ENCODE measurements around the gene ACO1. TPM values are rescaled to one million over a fixed set of nuclear protein-coding genes. Genes with fewer than 3 reads are reported as not detected.

The ACO1 gene
- total and polyA plus RNA-seq, 9 of the 15 experiments (the other 6 are each of a cell fraction or from before 2014, with no cell fraction given), result 0.96 to 29.7 (median 16.9) TPM

- Histone ChIP-seq H3K4me2 (ENCODE audit: insufficient read depth, low read length) (no peak overlapping the region), H3K4me1 (replicated peaks in 1 of 2; ENCODE audit: control insufficient read depth in 2 of 2, insufficient read depth in 2 of 2, low read length in 2 of 2) (no peaks in the 10 kb centered on the region; a peak in 1 of 5 replicates), H2AFZ (ENCODE audit: low read depth, low read length) (no peak overlapping the region), H3K27ac (ENCODE audit: extremely low read depth, low read depth, low read length) (no peak overlapping the region), H3K9me3 (replicated peaks; ENCODE audit: control insufficient read depth, insufficient read depth, low read depth, low read length) (no peaks in the 10 kb centered on the region), H3K36me3 (ENCODE audit: control insufficient read depth, insufficient read depth, low read length) (no peaks in the 10 kb centered on the region), H4K20me1 (replicated peaks; ENCODE audit: control insufficient read depth, insufficient read depth, low read length) (no peaks in the 10 kb centered on the region), H3K9me1 (ENCODE audit: control insufficient read depth, insufficient read depth, low read length) (no peaks in the 10 kb centered on the region), H3K4me3 (no peak overlapping the region), H3K79me2 (ENCODE audit: control insufficient read depth, insufficient read depth, low read length) (no peaks in the 10 kb centered on the region), H3K9ac (ENCODE audit: insufficient read depth in 1 of 2, low read depth in 2 of 2, low read length in 2 of 2) (no peak overlapping the region), H3K27me3 (ENCODE audit: control insufficient read depth in 2 of 2, insufficient read depth in 2 of 2, low read length in 2 of 2) (no peaks in the 10 kb centered on the region)
- CTCF ChIA-PET (ENCODE audit: low intra/inter-chr PET ratio), result no interaction called here
- DNase-seq (ENCODE audit: extremely low read depth in 1 of 4, low spot score in 3 of 4) (no peak), ATAC-seq (no peak), FAIRE-seq (no peak)
- no peak for TF ChIP-seq RUNX1 (IDR thresholded peaks at IDR 0.05; ENCODE audit: low read depth)
- no peak for TF ChIP-seq CREM (IDR thresholded peaks at IDR 0.05; ENCODE audit: low read depth)
- TF ChIP-seq GATAD2B (IDR thresholded peaks at IDR 0.05; ENCODE audit: borderline replicate concordance), result no peak
- TF ChIP-seq ZKSCAN3 (CRISPR knock-in tag; IDR thresholded peaks at IDR 0.05), result no peak
- no peak for TF ChIP-seq DPF2 (IDR thresholded peaks at IDR 0.05)
- no peak for TF ChIP-seq DNMT1 (IDR thresholded peaks at IDR 0.05)
- TF ChIP-seq CEBPB (tag; IDR thresholded peaks at IDR 0.05), result no peak
- no peak for TF ChIP-seq COPS2 (conservative IDR thresholded peaks at IDR 0.05)
- no peak for TF ChIP-seq MEIS2 (IDR thresholded peaks at IDR 0.05; ENCODE audit: partially characterized antibody)
- TF ChIP-seq TBP (optimal IDR thresholded peaks at IDR 0.05; ENCODE audit: low read depth, low read length), result no peak
- no peak for TF ChIP-seq CHD7 (IDR thresholded peaks at IDR 0.05; ENCODE audit: low read depth, low read length)
- no peak for TF ChIP-seq RBM14 (IDR thresholded peaks at IDR 0.05; ENCODE audit: borderline replicate concordance, insufficient read depth, low read depth, low read length)
- in situ Hi-C loops (cut with MboI), result loop anchor here (25.0 kb wide), 1 partner anchor 843 kb away; the partner anchor contains the start of gene SPINK4
- POLR2A ChIA-PET, result no interaction called here
- BruUV-seq (replicated peaks), result no TSS peak
- intact Hi-C loops (cut with micrococcal nuclease), result no loop called here
- WGBS (ENCODE audit: insufficient coverage, low coverage, missing lambda C conversion rate), result 46% methylated on average over 6 of the region's 6 CpGs
These were observed 10.1 kb downstream of the ACO1 start for GRCh38 chr9:32394381-32395049.

All from K562 (cell line).